NCI-H460 (cell line): ENCODE measurements around the gene PLG. TPM values are rescaled to one million over a fixed set of nuclear protein-coding genes. Genes with fewer than 3 reads are reported as not detected.
"Not testable (repeated sequence)": the region's sequence is repeated elsewhere in the genome, so short reads cannot be mapped to it uniquely, and the experiment has no call there.

Experiments
- DNase-seq: peaks from one replicate; pipeline ENCODE4 v3.0.0-alpha.2; 2016; ENCODE audit warnings: low read depth; ENCODE audit errors: extremely low read depth
- total RNA-seq: library from RNA; depleted of rRNA; stranded (reverse); fragments of >200 nt; shearing (Covaris generic); gene quantifications from 2 replicates; pipeline ENCODE4 v1.2.3, GENCODE V29; 2014

The PLG gene
- total RNA-seq, 1 experiment from 2014 or later: not detected

GRCh38 chr6:160697826-160698225 lies 4.2 kb upstream of the PLG start:
- no peak for DNase-seq

- not testable (repeated sequence) for DNase-seq
Measured at GRCh38 chr6:160704688-160705087, 2.6 kb downstream of the PLG start.

GRCh38 chr6:160708993-160709392 lies 6.9 kb downstream of the PLG start:
- DNase-seq: not testable (repeated sequence)

- DNase-seq: no peak
Measured at GRCh38 chr6:160714731-160715316, 12.8 kb downstream of the PLG start.

- DNase-seq: no peak
Measured at GRCh38 chr6:160730911-160731310, 28.9 kb downstream of the PLG start.

GRCh38 chr6:160733050-160733646 lies 31.1 kb downstream of the PLG start:
- peak; percentile 31 for DNase-seq

GRCh38 chr6:160734627-160735026 lies 32.6 kb downstream of the PLG start:
- no peak for DNase-seq

GRCh38 chr6:160735523-160735922 lies 33.5 kb downstream of the PLG start:
- no peak for DNase-seq

GRCh38 chr6:160737934-160738333 lies 35.9 kb downstream of the PLG start:
- no peak for DNase-seq

- DNase-seq: no peak
Measured at GRCh38 chr6:160739955-160740354, 37.9 kb downstream of the PLG start.

- not testable (repeated sequence) for DNase-seq
Measured at GRCh38 chr6:160741012-160741411, 39.0 kb downstream of the PLG start.

GRCh38 chr6:160742090-160742489 lies 40.0 kb downstream of the PLG start:
- no peak for DNase-seq

- DNase-seq: no peak
Measured at GRCh38 chr6:160750276-160750689, 48.2 kb downstream of the PLG start.

- not testable (repeated sequence) for DNase-seq
Measured at GRCh38 chr6:160753211-160753610, 51.2 kb downstream of the PLG start.

- DNase-seq: no peak
Measured at GRCh38 chr6:160755165-160755564, 53.1 kb downstream of the PLG start.

GRCh38 chr6:160756021-160756420 lies 54.0 kb downstream of the PLG start:
- no peak for DNase-seq

- no peak for DNase-seq
Measured at GRCh38 chr6:160756871-160757270, 54.8 kb downstream of the PLG start.

- DNase-seq: no peak
Measured at GRCh38 chr6:160764847-160765246, 62.8 kb downstream of the PLG start.

- DNase-seq: no peak
Measured at GRCh38 chr6:160765412-160765811, 63.4 kb downstream of the PLG start.

GRCh38 chr6:160766657-160766988 lies 64.6 kb downstream of the PLG start:
- DNase-seq: no peak

- peak; percentile 13 for DNase-seq
Measured at GRCh38 chr6:160766989-160767646, 65.1 kb downstream of the PLG start.

GRCh38 chr6:160767647-160768019 lies 65.6 kb downstream of the PLG start:
- DNase-seq: no peak
